Measurements from ENCODE around the gene ZNF574.
A peak's percentile ranks its signal among the peaks of the same experiment; 100 is the strongest.
"Not testable (repeated sequence)": the region's sequence is repeated elsewhere in the genome, so short reads cannot be mapped to it uniquely, and the experiment has no call there.

ZNF574 gene
- total RNA-seq = 2.2 to 15.6 (median 8.7) reads per million in 17 experiments

GRCh38 chr19:42075616-42076379 is at the start of gene ZNF574:
TSS of gene ZNF574 (plus strand) at chr19:42076166. CDS start at chr19:42078607, 2,441 bp downstream.
- DNase-seq = peak; percentile 99 to 100 (median 100)

GRCh38 chr19:42028304-42029216 is 47.4 kb upstream of the ZNF574 start:
- DNase-seq = peak; percentile 11 to 44 (median 16)

- no peak for DNase-seq
These were observed 45.1 kb upstream of the ZNF574 start for GRCh38 chr19:42030645-42031440.

DNA sequence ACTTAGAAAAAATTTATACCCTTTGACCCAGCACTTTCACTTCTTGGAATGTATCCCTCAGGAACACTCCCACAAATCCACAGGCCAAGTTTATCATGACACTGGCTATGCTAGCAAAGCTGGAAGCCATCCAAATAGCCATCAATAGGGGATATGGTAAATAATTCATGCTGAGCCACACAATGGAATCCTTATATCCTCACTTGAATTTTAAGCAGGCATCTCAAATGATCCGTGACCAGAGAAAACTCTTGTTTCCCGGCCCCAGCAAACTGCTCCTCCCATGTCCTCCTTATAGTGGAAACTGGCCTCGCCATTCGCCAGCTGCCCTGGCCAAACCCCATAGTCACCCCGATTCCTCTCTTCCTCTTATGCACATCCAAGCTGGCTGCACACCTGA is 43.5 kb upstream of the ZNF574 start:
- no peak for DNase-seq

DNA sequence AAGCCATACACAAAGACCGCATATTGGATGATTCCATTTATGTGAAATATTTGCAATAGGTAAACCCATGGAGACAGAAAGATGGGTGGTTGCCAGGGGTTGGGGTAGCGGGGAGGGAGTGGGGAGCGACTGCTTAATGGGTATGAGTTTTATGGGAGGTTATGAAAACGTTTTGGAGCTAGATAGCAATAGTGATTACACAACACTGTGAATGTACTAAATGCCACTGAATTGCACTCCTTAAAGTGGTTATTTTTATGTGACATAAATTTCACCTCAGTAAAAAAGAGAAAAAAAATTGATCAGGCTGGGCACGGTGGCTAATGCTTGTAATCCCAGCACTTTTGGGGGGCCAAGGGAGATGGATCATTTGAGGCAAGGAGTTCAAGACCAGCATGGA is 42.6 kb upstream of the ZNF574 start:
- no peak for DNase-seq

GRCh38 chr19:42034640-42035391 is 41.1 kb upstream of the ZNF574 start:
- DNase-seq = peak; percentile 58 to 75 (median 68)

- no peak for DNase-seq
These were observed 38.3 kb upstream of the ZNF574 start for GRCh38 chr19:42037649-42038048.

DNA sequence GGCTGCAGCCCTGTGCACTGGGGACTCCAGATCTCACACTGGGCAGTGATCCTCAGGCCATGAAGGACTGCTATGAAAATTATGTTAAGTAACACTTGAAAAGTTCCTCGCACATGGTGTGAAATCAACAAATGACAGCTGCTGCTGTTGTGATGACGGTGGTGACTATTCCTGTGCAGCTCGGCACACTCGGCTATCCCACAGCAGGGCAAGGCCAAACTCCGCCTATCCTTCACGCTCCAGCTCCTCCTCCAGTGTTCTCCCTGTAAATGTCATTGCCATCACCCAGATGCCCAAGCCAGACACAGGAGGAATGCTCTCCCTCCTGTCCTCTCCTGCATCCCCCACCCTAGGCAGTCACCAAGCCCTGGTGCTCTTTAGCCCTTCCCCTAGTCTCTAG is 37.3 kb upstream of the ZNF574 start:
- DNase-seq = no peak

- DNase-seq = no peak
These were observed 35.9 kb upstream of the ZNF574 start for GRCh38 chr19:42040031-42040430.

- DNase-seq = not testable (repeated sequence)
These were observed 35.5 kb upstream of the ZNF574 start for GRCh38 chr19:42040491-42040890.

DNA sequence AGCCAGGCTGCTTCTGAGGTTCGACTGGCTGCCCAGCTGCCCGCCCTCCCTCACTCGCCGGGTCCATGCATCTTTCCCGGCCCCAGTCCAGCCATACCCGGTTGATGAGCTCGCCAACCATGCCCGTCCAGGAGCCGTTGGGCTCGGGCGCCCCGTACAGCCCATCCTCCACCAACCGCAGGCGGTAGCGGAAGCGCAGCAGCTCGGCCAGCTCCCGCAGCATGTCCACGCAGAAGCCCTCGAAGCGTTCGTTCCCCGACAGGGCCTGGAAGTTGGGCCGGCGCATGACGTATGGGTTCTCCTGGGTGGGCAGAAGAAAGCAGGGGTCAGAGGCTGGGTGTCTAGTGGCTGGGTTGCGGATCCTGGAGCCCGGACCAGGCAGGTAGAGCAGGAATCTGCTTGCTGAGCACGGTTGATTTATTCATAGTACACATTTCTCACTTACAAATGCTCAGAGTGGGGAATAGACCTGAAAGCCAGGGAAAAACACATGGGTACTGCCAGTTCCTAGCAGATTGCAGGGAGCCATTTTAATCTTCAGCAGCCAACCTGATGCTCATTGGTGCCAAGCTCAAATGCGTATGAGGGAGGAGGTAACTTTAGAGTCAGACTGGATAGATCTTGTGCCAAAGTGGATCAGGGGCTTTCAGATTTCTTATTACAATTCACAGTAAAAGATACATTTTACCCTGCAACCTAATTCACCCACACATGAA is 33.4 kb upstream of the ZNF574 start:
- DNase-seq = no peak

DNA sequence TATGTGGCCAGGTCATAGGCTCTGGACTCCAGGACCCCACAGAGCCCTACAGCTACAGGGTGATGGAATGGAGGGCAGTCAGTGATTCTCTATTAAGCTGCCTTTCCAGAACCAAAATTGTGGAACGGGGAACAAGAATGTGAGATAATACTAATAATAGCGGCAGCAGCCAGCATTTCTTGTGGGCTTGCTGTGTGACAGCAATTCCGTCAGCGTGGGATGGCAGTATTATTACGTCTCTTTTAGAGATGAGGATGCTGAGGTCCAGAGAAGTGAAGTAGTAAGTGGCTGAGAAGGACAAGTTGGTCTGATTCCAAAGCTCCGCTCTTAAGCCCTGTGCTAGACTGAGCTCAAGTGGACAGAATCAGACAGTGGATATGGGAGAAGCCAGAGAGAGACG is 30.4 kb upstream of the ZNF574 start:
- DNase-seq = no peak

DNA sequence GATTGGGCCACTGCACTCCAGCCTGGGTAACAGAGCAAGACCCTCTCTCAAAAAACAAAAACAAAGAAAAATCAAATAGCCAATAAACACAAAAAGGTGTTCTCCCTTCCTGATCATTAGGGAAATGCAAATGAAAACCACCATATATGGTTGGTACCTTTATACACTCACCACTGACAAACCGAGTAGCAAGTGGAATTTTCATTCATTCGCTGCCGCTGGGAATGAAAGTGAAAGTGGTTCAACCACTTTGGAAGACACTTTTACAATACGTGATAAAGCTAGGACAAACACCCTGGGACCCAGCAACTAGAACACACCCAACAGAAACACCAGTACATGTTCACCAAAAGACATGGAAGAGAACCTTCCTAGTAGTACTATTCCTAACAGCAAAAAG is 27.0 kb upstream of the ZNF574 start:
- DNase-seq = no peak

- no peak for DNase-seq
These were observed 24.5 kb upstream of the ZNF574 start for GRCh38 chr19:42051166-42052115.

- DNase-seq = no peak
These were observed 23.6 kb upstream of the ZNF574 start for GRCh38 chr19:42052241-42052863.

DNA sequence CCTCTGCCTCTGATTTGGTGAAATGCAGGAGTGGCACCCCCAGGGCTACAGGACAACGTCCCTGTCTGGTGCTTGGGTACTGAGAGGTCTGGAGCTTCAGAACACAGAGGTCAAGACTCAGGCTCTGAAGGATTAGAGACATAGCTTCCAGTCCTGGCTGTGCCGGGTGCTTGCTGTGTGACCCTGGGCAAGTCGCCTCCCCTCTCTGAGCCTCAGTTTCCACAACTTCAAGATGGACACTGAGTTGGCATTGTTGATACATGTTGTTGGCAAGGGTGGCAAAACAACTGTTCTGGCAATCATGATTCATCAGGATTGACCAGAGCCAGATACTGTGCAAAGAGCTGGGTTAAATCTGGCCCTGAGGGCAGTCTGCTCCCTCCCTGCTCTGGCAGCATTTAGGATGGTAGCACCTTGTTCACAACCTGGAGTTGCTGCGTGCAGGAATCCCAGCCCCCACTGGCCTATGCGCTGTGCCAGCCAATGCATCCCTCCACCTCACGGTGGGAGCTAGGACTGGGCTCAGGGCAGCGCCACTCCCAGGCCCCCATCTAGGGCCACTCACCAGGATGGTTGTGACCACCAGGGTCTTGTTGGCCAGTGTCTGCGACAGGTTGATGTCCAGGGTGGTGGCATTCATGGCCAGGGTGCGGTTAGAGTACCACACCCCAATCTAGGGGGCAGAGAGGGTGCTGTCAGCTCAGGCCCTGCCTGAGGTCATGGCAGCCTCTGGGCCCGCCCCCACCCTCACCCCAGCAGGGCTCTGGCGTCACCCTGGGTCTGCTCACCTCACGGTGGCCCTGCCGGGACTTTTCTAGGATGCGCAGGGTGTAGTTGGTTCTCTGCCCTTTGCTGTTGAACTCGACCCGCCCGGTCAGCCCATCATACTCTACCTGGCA is 22.7 kb upstream of the ZNF574 start:
- no peak for DNase-seq

GRCh38 chr19:42054205-42054604 is 21.8 kb upstream of the ZNF574 start:
- DNase-seq = no peak

GRCh38 chr19:42057846-42058245 is 18.1 kb upstream of the ZNF574 start:
- DNase-seq = no peak

- DNase-seq = no peak
These were observed 16.8 kb upstream of the ZNF574 start for GRCh38 chr19:42059196-42059595.

Data from suppressor macrophage (primary cell).